ENCODE data around the gene RPS6KA6.

GRCh38 chrX:84168095-84168494 lies 19.9 kb downstream of the RPS6KA6 start:
- TF ChIP-seq POLR2A (IDR thresholded peaks at IDR 0.05) (no peak), CTCF (IDR thresholded peaks at IDR 0.05) (no peak)
